ENCODE data around the gene MAST3. TPM values are rescaled to one million over a fixed set of nuclear protein-coding genes. Genes with fewer than 3 reads are reported as not detected.
A peak's percentile ranks its signal among the peaks of the same experiment; 100 is the strongest.

Gene MAST3
- total and polyA plus RNA-seq, 4 donors: 4.3 to 10.6 (median 6.7) TPM

DNA sequence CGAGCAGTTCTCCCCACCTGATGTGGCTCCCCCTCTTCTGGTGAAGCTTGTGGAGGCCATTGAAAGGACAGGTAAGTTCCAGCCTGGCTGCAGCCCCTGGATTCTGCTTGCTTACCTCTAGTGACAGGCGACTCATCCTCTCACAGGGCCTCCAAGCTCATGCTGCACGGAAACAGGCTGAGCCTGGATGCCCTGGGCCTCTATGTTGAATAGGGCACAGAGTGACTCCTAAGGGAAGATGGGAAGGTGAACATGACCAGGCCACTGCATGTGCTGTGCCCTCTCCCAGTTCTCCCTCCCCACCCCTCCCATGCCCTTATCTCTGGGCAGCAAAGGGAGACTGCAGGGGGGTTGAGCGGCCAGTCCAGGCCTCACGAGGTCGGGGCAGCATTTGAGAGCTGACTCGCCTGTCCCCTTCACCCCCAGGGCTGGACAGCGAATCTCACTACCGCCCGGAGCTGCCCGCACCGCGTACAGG lies 63.0 kb downstream of the MAST3 start:
- H3K36me3 ChIP-seq (ENCODE audit: control insufficient read depth in 4 of 4, insufficient read depth in 3 of 4, low read depth in 1 of 4, low read length in 3 of 4): peaks cover 0 to 14% (median 9%) of the 10 kb centered on the region in 4 donors
- H3K9me3 ChIP-seq (ENCODE audit: control insufficient read depth in 4 of 4, low read length in 3 of 4): no peaks in the 10 kb centered on the region
- peak overlapping the region in 1 of 3 donors; percentile 45 for H3K4me3 ChIP-seq (ENCODE audit: low read depth in 1 of 3, low read length in 3 of 3)
- TF ChIP-seq FOXA2 (IDR thresholded peaks at IDR 0.05) (no peak), RAD21 (IDR thresholded peaks at IDR 0.05) (no peak), HNF4A (conservative IDR thresholded peaks at IDR 0.05) (no peak), FOXA1 (IDR thresholded peaks at IDR 0.05) (no peak), YY1 (IDR thresholded peaks at IDR 0.05) (no peak), JUND (IDR thresholded peaks at IDR 0.05) (no peak), NR2F2 (IDR thresholded peaks at IDR 0.05) (no peak), RXRA (IDR thresholded peaks at IDR 0.05) (no peak), HNF4G (IDR thresholded peaks at IDR 0.05) (no peak), EGR1 (IDR thresholded peaks at IDR 0.05; ENCODE audit: low read depth in 2 of 2) (no peak), GABPA (IDR thresholded peaks at IDR 0.05 in 1 of 2, conservative IDR thresholded peaks at IDR 0.05 in 1 of 2) (no peak), SP1 (IDR thresholded peaks at IDR 0.05) (no peak)
- TF ChIP-seq, protein P1, sequence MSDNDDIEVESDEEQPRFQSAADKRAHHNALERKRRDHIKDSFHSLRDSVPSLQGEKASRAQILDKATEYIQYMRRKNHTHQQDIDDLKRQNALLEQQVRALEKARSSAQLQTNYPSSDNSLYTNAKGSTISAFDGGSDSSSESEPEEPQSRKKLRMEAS (IDR thresholded peaks at IDR 0.05): no peak
- TF ChIP-seq, protein P2, sequence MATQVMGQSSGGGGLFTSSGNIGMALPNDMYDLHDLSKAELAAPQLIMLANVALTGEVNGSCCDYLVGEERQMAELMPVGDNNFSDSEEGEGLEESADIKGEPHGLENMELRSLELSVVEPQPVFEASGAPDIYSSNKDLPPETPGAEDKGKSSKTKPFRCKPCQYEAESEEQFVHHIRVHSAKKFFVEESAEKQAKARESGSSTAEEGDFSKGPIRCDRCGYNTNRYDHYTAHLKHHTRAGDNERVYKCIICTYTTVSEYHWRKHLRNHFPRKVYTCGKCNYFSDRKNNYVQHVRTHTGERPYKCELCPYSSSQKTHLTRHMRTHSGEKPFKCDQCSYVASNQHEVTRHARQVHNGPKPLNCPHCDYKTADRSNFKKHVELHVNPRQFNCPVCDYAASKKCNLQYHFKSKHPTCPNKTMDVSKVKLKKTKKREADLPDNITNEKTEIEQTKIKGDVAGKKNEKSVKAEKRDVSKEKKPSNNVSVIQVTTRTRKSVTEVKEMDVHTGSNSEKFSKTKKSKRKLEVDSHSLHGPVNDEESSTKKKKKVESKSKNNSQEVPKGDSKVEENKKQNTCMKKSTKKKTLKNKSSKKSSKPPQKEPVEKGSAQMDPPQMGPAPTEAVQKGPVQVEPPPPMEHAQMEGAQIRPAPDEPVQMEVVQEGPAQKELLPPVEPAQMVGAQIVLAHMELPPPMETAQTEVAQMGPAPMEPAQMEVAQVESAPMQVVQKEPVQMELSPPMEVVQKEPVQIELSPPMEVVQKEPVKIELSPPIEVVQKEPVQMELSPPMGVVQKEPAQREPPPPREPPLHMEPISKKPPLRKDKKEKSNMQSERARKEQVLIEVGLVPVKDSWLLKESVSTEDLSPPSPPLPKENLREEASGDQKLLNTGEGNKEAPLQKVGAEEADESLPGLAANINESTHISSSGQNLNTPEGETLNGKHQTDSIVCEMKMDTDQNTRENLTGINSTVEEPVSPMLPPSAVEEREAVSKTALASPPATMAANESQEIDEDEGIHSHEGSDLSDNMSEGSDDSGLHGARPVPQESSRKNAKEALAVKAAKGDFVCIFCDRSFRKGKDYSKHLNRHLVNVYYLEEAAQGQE (IDR thresholded peaks at IDR 0.05): no peak
- TF ChIP-seq, protein P3, sequence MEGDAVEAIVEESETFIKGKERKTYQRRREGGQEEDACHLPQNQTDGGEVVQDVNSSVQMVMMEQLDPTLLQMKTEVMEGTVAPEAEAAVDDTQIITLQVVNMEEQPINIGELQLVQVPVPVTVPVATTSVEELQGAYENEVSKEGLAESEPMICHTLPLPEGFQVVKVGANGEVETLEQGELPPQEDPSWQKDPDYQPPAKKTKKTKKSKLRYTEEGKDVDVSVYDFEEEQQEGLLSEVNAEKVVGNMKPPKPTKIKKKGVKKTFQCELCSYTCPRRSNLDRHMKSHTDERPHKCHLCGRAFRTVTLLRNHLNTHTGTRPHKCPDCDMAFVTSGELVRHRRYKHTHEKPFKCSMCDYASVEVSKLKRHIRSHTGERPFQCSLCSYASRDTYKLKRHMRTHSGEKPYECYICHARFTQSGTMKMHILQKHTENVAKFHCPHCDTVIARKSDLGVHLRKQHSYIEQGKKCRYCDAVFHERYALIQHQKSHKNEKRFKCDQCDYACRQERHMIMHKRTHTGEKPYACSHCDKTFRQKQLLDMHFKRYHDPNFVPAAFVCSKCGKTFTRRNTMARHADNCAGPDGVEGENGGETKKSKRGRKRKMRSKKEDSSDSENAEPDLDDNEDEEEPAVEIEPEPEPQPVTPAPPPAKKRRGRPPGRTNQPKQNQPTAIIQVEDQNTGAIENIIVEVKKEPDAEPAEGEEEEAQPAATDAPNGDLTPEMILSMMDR (IDR thresholded peaks at IDR 0.05; ENCODE audit: low read depth, low read length, missing input control): no peak
- TF ChIP-seq, protein P4, sequence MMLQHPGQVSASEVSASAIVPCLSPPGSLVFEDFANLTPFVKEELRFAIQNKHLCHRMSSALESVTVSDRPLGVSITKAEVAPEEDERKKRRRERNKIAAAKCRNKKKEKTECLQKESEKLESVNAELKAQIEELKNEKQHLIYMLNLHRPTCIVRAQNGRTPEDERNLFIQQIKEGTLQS (IDR thresholded peaks at IDR 0.05): no peak
- TF ChIP-seq, protein P5, sequence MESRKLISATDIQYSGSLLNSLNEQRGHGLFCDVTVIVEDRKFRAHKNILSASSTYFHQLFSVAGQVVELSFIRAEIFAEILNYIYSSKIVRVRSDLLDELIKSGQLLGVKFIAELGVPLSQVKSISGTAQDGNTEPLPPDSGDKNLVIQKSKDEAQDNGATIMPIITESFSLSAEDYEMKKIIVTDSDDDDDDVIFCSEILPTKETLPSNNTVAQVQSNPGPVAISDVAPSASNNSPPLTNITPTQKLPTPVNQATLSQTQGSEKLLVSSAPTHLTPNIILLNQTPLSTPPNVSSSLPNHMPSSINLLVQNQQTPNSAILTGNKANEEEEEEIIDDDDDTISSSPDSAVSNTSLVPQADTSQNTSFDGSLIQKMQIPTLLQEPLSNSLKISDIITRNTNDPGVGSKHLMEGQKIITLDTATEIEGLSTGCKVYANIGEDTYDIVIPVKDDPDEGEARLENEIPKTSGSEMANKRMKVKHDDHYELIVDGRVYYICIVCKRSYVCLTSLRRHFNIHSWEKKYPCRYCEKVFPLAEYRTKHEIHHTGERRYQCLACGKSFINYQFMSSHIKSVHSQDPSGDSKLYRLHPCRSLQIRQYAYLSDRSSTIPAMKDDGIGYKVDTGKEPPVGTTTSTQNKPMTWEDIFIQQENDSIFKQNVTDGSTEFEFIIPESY (IDR thresholded peaks at IDR 0.05): no peak
- H3K9ac ChIP-seq (ENCODE audit: low read depth in 1 of 2, low read length in 2 of 2): no peak overlapping the region
- peak overlapping the region in 1 of 2 donors; percentile 38 for H3K27ac ChIP-seq (ENCODE audit: low read depth in 1 of 2, low read length in 2 of 2)
- H3K27me3 ChIP-seq (ENCODE audit: control insufficient read depth in 4 of 4, insufficient read depth in 4 of 4, low read length in 3 of 4): no peaks in the 10 kb centered on the region
- DNase-seq (ENCODE audit: low spot score): peak; percentile 75
- 78% methylated on average over 13 of the region's 13 CpGs for WGBS
- H3K4me1 ChIP-seq (ENCODE audit: control insufficient read depth in 4 of 4, insufficient read depth in 4 of 4, low read length in 3 of 4): peaks cover 5 to 35% (median 21%) of the 10 kb centered on the region in 4 donors

Data from liver (tissue), 9 donors.